ENCODE results near the gene PPT2.
A peak's percentile ranks its signal among the peaks of the same experiment; 100 is the strongest.
"Not testable (repeated sequence)": the region's sequence is repeated elsewhere in the genome, so short reads cannot be mapped to it uniquely, and the experiment has no call there.

Gene PPT2

GRCh38 chr6:32177788-32178546 is 24.0 kb downstream of the PPT2 start, which contains the start of gene RNF5:
RNF5 (plus strand) TSS chr6:32178405; CDS start chr6:32178512, 107 bp downstream.
- DNase-seq: peak; percentile 93

- DNase-seq: no peak
Observed at GRCh38 chr6:32178547-32179440, 24.9 kb downstream of the PPT2 start.

GRCh38 chr6:32179766-32180405 is 25.9 kb downstream of the PPT2 start:
- DNase-seq: no peak

GRCh38 chr6:32181148-32181702 is 27.3 kb downstream of the PPT2 start:
- DNase-seq: no peak

GRCh38 chr6:32181915-32182529 is 28.1 kb downstream of the PPT2 start:
- no peak for DNase-seq

GRCh38 chr6:32182555-32182981 is 28.6 kb downstream of the PPT2 start:
- no peak for DNase-seq

GRCh38 chr6:32183030-32183429 is 29.1 kb downstream of the PPT2 start:
- DNase-seq: no peak

- DNase-seq: no peak
Observed at GRCh38 chr6:32183483-32184083, 29.6 kb downstream of the PPT2 start.

- no peak for DNase-seq
Observed at GRCh38 chr6:32184084-32184640, 30.2 kb downstream of the PPT2 start, which contains the start of gene AGER. AGER (minus strand) TSS chr6:32184253; CDS start chr6:32184222, 31 bp downstream.

- peak; percentile 77 for DNase-seq
Observed at GRCh38 chr6:32185681-32186131, 31.8 kb downstream of the PPT2 start.

GRCh38 chr6:32186151-32186840 is 32.4 kb downstream of the PPT2 start:
- DNase-seq: not testable (repeated sequence)

- no peak for DNase-seq
Observed at GRCh38 chr6:32187009-32187709, 33.2 kb downstream of the PPT2 start.

- not testable (repeated sequence) for DNase-seq
Observed at GRCh38 chr6:32187725-32188380, 33.9 kb downstream of the PPT2 start.

- DNase-seq: no peak
Observed at GRCh38 chr6:32188381-32189068, 34.6 kb downstream of the PPT2 start.

- no peak for DNase-seq
Observed at GRCh38 chr6:32189069-32189741, 35.3 kb downstream of the PPT2 start.

GRCh38 chr6:32189742-32190053 is 35.8 kb downstream of the PPT2 start:
- no peak for DNase-seq

- peak; percentile 93 for DNase-seq
Observed at GRCh38 chr6:32190054-32190851, 36.3 kb downstream of the PPT2 start, which contains the start of gene PBX2. PBX2 (minus strand) TSS chr6:32190202; CDS start chr6:32189915, 287 bp downstream.

Data from stimulated activated CD4-positive, alpha-beta T cell treated with anti-CD3 and anti-CD28 coated beads, Interleukin-15, amount 100 ng/mL, for 24 hours (primary cell).